PC-3 (cell line): ENCODE results near the gene PRMT3. TPM values are rescaled to one million over a fixed set of nuclear protein-coding genes. Genes with fewer than 3 reads are reported as not detected.
A peak's percentile ranks its signal among the peaks of the same experiment; 100 is the strongest.
"Not testable (repeated sequence)": the region's sequence is repeated elsewhere in the genome, so short reads cannot be mapped to it uniquely, and the experiment has no call there.

Experiments used
- ATAC-seq: fragments of 200-7000 bp; cut with Tn5 transposase; 2 replicates; pipeline ENCODE4 v1.9.1; 2020; ENCODE audit warnings: mild to moderate bottlenecking, moderate library complexity
- BruUV-seq: library from RNA; stranded (reverse); fragments of 400-500 nt; replicated peaks from 2 replicates; lab custom pipeline; 2021; lab: Mats Ljungman, UMichigan
- CTCF ChIA-PET: fragments of 300-600 bp; sonication (Branson Sonifier 250); formaldehyde crosslinking; loops from one replicate; lab custom pipeline; 2022; ENCODE audit warnings: antibody characterized with exemption; lab: Charles Lee
- POLR2A ChIA-PET: fragments of 300-600 bp; sonication (Branson Sonifier 250); formaldehyde crosslinking; loops from one replicate; lab custom pipeline; 2022; ENCODE audit warnings: antibody characterized with exemption; ENCODE audit not compliant: unreplicated experiment; lab: Charles Lee
- DNase-seq: peaks from one replicate; pipeline ENCODE4 v3.0.0-alpha.2; 2015
- H2AFZ ChIP-seq: fragments of 300-600 bp; sonication (generic); 2 replicates; pipeline ENCODE4 v1.6.0; 2016; ENCODE audit warnings: antibody characterized with exemption, low read length
- H3F3A ChIP-seq: fragments of 300-600 bp; sonication (generic); one replicate; pipeline ENCODE4 v1.6.0; 2017; ENCODE audit warnings: antibody characterized with exemption, low read length, control low read depth, mild to moderate bottlenecking; ENCODE audit not compliant: unreplicated experiment
- H3K27ac ChIP-seq: fragments of 300-600 bp; sonication (generic); 2 replicates; pipeline ENCODE4 v1.5.1; 2016; ENCODE audit warnings: mild to moderate bottlenecking, low read length
- H3K27me3 ChIP-seq: fragments of 300-600 bp; sonication (generic); 2 replicates; pipeline ENCODE4 v1.6.1; 2016; ENCODE audit warnings: low read length, mixed read lengths
- H3K36me3 ChIP-seq: fragments of 300-600 bp; sonication (generic); 2 replicates; pipeline ENCODE4 v1.6.1; 2016; ENCODE audit warnings: low read depth, mixed run types, low read length, mixed read lengths
- H3K4me1 ChIP-seq: fragments of 300-600 bp; sonication (generic); 2 replicates; pipeline ENCODE4 v1.5.1; 2016; ENCODE audit warnings: low read length; ENCODE audit not compliant: insufficient read depth
- H3K4me2 ChIP-seq: fragments of 300-600 bp; sonication (generic); 2 replicates; pipeline ENCODE4 v1.6.0; 2016; ENCODE audit warnings: low read length
- H3K4me3 ChIP-seq: fragments of 300-600 bp; sonication (generic); 2 replicates; pipeline ENCODE4 v1.5.1; 2016; ENCODE audit warnings: mild to moderate bottlenecking, low read length, mixed read lengths
- H3K79me2 ChIP-seq: fragments of 300-600 bp; sonication (generic); 2 replicates; pipeline ENCODE4 v1.6.1; 2017; ENCODE audit warnings: low read length, mixed read lengths
- H3K9ac ChIP-seq: fragments of 300-600 bp; sonication (generic); 2 replicates; pipeline ENCODE4 v1.6.0; 2016; ENCODE audit warnings: mild to moderate bottlenecking, low read length
- H3K9me2 ChIP-seq: fragments of 300-600 bp; sonication (generic); replicated peaks from 2 replicates; pipeline ENCODE4 v1.6.1; 2016; ENCODE audit warnings: mixed run types, low read length, mixed read lengths
- H3K9me3 ChIP-seq: fragments of 300-600 bp; sonication (generic); 2 replicates; pipeline ENCODE4 v1.6.1; 2016; ENCODE audit warnings: low read length, mixed read lengths
- H4K20me1 ChIP-seq: fragments of 300-600 bp; sonication (generic); 2 replicates; pipeline ENCODE4 v1.6.1; 2016; ENCODE audit warnings: low read length, mixed read lengths
- CTCF ChIP-seq: fragments of 300-600 bp; sonication (generic); conservative IDR thresholded peaks from 2 replicates; pipeline ENCODE4 v1.5.1; 2017; ENCODE audit warnings: antibody characterized with exemption, low read depth, mild to moderate bottlenecking, low read length
- EZH2 ChIP-seq: fragments of 300-600 bp; sonication (generic); IDR thresholded peaks from one replicate; pipeline ENCODE4 v1.6.1; 2017; ENCODE audit warnings: antibody characterized with exemption, mild to moderate bottlenecking, low read length; ENCODE audit not compliant: unreplicated experiment
- EZH2phosphoT487 ChIP-seq: fragments of 300-600 bp; sonication (generic); IDR thresholded peaks from 2 replicates; pipeline ENCODE4 v1.6.1; 2018; ENCODE audit warnings: mild to moderate bottlenecking, antibody characterized with exemption, low read length, borderline replicate concordance
- intact Hi-C: fragments of 100-400 bp; cut with micrococcal nuclease; formaldehyde crosslinking; loops from 2 replicates; pipeline ENCODE4 v1.9.0; 2023
- total RNA-seq: library from RNA; depleted of rRNA; stranded (reverse); fragments of >200 nt; gene quantifications from 2 replicates; pipeline ENCODE4 v1.2.3, GENCODE V29; 2014

Gene PRMT3
- total RNA-seq, 1 experiment from 2014 or later, result 43.7 TPM

DNA sequence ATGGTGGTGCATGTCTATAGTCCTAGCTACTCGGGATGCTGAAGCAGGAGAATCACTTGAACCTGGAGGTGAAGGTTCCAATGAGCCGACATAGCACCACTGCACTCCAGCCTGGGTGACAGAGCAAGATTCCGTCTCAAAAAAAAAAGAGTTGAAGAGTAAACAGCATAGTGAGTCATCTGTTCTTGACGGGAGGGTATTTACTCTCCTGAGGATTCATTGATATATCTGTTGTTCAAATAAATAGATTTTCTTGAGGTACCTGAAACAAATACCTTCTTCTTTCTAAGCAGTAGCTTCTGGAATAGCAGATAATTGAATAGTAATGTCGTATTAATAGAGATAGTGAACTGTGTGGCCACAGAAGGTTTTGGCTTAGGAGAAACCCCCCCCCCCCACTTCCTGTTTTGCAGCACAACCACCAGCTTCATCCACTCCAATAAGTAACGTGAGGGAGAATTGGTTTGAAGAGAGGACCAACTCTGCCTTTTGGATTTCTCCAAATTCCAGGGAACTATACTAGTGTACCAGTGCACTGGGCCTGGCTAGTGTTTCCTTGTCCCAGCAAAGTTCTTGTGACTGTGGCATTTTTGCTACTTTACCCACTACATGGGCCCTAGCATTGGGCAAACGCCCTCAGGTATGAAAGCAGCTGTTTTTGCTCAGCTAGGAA, 90.0 kb downstream of the PRMT3 start:
- DNase-seq (peak; percentile 54), ATAC-seq (peak; percentile 85)
- Histone ChIP-seq H3K79me2 (no peaks in the 10 kb centered on the region), H3K27me3 (no peaks in the 10 kb centered on the region), H3K9ac (no peak overlapping the region), H3K9me3 (no peaks in the 10 kb centered on the region), H3K27ac (no peak overlapping the region), H3K4me2 (no peak overlapping the region), H2AFZ (no peak overlapping the region), H3K9me2 (no peaks in the 10 kb centered on the region), H3F3A (no peaks in the 10 kb centered on the region), H3K4me3 (no peak overlapping the region), H3K4me1 (peaks cover 8% of the 10 kb centered on the region), H3K36me3 (no peaks in the 10 kb centered on the region), H4K20me1 (no peaks in the 10 kb centered on the region)
- CTCF ChIA-PET, result no interaction called here
- BruUV-seq, result no TSS peak
- intact Hi-C loops, result no loop called here
- TF ChIP-seq EZH2phosphoT487 (no peak), CTCF (no peak), EZH2 (no peak)
- POLR2A ChIA-PET, result interaction anchor here (0.6 kb wide), 1 partner anchor 441 kb away, joined by 3 read pairs; no protein-coding TSS in a partner anchor

- no peaks in the 10 kb centered on the region for H3K9me3 ChIP-seq
- no peaks in the 10 kb centered on the region for H3F3A ChIP-seq
- no peak for TF ChIP-seq CTCF
- no peak for TF ChIP-seq EZH2phosphoT487
- no peak for TF ChIP-seq EZH2
- no peak overlapping the region for H3K4me3 ChIP-seq
- H3K9me2 ChIP-seq, result no peaks in the 10 kb centered on the region
- H3K4me2 ChIP-seq, result no peak overlapping the region
- H3K9ac ChIP-seq, result no peak overlapping the region
- BruUV-seq, result no TSS peak
- peaks cover 3% of the 10 kb centered on the region; the same call in 1 of the 2 replicates for H3K36me3 ChIP-seq
- intact Hi-C loops, result no loop called here
- ChIA-PET CTCF (no interaction called here), POLR2A (no interaction called here)
- no peaks in the 10 kb centered on the region for H3K79me2 ChIP-seq
- ATAC-seq, result no peak
- no peak overlapping the region for H2AFZ ChIP-seq
- H3K4me1 ChIP-seq, result peaks cover 8% of the 10 kb centered on the region
- no peak overlapping the region for H3K27ac ChIP-seq
- no peak for DNase-seq
- no peaks in the 10 kb centered on the region for H4K20me1 ChIP-seq
- no peaks in the 10 kb centered on the region for H3K27me3 ChIP-seq
These were observed 92.0 kb downstream of the PRMT3 start for GRCh38 chr11:20479513-20479912.

DNA sequence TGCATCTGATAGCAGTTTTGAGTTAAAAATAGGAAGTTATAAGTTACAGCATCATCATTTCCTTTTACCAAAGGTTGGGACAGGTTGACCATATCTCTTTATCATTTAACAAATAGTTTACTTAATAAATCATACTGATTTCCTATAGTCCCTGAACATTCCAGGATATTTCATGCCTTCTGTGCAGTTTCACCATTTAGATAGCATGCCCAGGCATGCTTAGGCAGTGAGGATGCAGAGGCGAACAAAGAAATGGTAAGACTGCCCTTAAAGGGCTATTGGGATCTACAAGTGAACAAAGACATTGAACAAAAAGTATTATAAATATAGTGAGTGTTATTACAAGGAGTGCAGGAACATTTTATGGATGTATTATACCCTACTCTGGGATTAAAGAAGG, 96.4 kb downstream of the PRMT3 start:
- DNase-seq (no peak), ATAC-seq (no peak)
- TF ChIP-seq EZH2phosphoT487 (no peak), EZH2 (no peak), CTCF (no peak)
- ChIA-PET CTCF (no interaction called here), POLR2A (no interaction called here)
- no peaks in the 10 kb centered on the region for H3K79me2 ChIP-seq
- no peaks in the 10 kb centered on the region for H3K4me1 ChIP-seq
- H3K9me2 ChIP-seq, result no peaks in the 10 kb centered on the region
- no peak overlapping the region for H3K27ac ChIP-seq
- no peak overlapping the region for H3K4me3 ChIP-seq
- H3K36me3 ChIP-seq, result peaks cover 3% of the 10 kb centered on the region; the same call in 1 of the 2 replicates
- no peak overlapping the region for H3K4me2 ChIP-seq
- H4K20me1 ChIP-seq, result no peaks in the 10 kb centered on the region
- no peaks in the 10 kb centered on the region for H3K9me3 ChIP-seq
- intact Hi-C loops, result no loop called here
- no peaks in the 10 kb centered on the region for H3K27me3 ChIP-seq
- no TSS peak for BruUV-seq
- no peak overlapping the region for H3K9ac ChIP-seq
- H2AFZ ChIP-seq, result no peak overlapping the region
- no peaks in the 10 kb centered on the region for H3F3A ChIP-seq

DNA sequence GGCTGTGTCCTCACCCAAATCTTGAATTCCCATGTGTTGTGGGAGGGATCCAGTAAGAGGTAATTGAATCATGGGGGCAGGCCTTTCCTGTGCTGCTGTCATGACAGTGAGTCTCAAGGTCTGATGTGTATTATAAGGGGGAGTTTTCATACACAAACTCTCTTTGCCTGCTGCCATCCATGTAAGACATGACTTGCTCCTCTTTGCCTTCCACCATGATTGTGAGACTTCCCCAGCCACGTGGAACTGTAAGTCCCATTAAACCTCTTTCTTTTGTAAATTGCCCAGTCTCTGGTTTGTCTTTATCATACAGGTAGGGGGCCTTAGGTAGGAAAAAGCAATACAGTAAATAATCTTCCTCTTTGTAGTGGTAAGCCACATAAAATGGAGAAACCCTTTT, 96.9 kb downstream of the PRMT3 start:
- not testable (repeated sequence) for H3K4me1 ChIP-seq, DNase-seq, H4K20me1 ChIP-seq

More for the DNA sequence above, 96.9 kb downstream of the PRMT3 start:
- BruUV-seq, H3K79me2 ChIP-seq, intact Hi-C loops, ATAC-seq, H3K36me3 ChIP-seq, H3K4me2 ChIP-seq, H3K9me3 ChIP-seq, H3F3A ChIP-seq, H3K9ac ChIP-seq, H2AFZ ChIP-seq, CTCF ChIA-PET, H3K27me3 ChIP-seq, H3K4me3 ChIP-seq, H3K9me2 ChIP-seq, H3K27ac ChIP-seq, POLR2A ChIA-PET: not testable (repeated sequence)
